ENCODE results near the gene ZDHHC8.

ZDHHC8 gene

GRCh38 chr22:20193761-20194494 lies 62.3 kb downstream of the ZDHHC8 start:
- Histone ChIP-seq H3K27me3 (ENCODE audit: insufficient read depth, low read length) (peaks cover 37% of the 10 kb centered on the region), H3K4me1 (ENCODE audit: insufficient read depth, low read length) (peaks cover 4% of the 10 kb centered on the region), H3K9me3 (ENCODE audit: low read length) (no peaks in the 10 kb centered on the region)

GRCh38 chr22:20194681-20195593 lies 63.3 kb downstream of the ZDHHC8 start:
- no peak overlapping the region for H2AFZ ChIP-seq (ENCODE audit: low read depth, low read length)

More at GRCh38 chr22:20193761-20194494, 62.3 kb downstream of the ZDHHC8 start:
- no peak overlapping the region for H2AFZ ChIP-seq (ENCODE audit: low read depth, low read length)
- H3K4me3 ChIP-seq (ENCODE audit: low read length) = no peak overlapping the region
- no peaks in the 10 kb centered on the region for H3K36me3 ChIP-seq (ENCODE audit: insufficient read depth, low read length)

GRCh38 chr22:20196094-20196842 lies 64.7 kb downstream of the ZDHHC8 start:
- Histone ChIP-seq H3K36me3 (ENCODE audit: insufficient read depth, low read length) (no peaks in the 10 kb centered on the region), H3K27me3 (ENCODE audit: insufficient read depth, low read length) (peaks cover 36% of the 10 kb centered on the region), H3K4me1 (ENCODE audit: insufficient read depth, low read length) (peaks cover 4% of the 10 kb centered on the region), H2AFZ (ENCODE audit: low read depth, low read length) (no peak overlapping the region), H3K9me3 (ENCODE audit: low read length) (no peaks in the 10 kb centered on the region), H3K4me3 (ENCODE audit: low read length) (no peak overlapping the region)

More at GRCh38 chr22:20194681-20195593, 63.3 kb downstream of the ZDHHC8 start:
- no peaks in the 10 kb centered on the region for H3K36me3 ChIP-seq (ENCODE audit: insufficient read depth, low read length)
- peaks cover 4% of the 10 kb centered on the region for H3K4me1 ChIP-seq (ENCODE audit: insufficient read depth, low read length)
- no peak overlapping the region for H3K4me3 ChIP-seq (ENCODE audit: low read length)
- H3K9me3 ChIP-seq (ENCODE audit: low read length) = no peaks in the 10 kb centered on the region
- H3K27me3 ChIP-seq (ENCODE audit: insufficient read depth, low read length) = peaks cover 40% of the 10 kb centered on the region
